Tongue (tissue), 2 donors: ENCODE data around the gene TTBK1. TPM values are rescaled to one million over a fixed set of nuclear protein-coding genes. Genes with fewer than 3 reads are reported as not detected.

Experiments used
- DNase-seq: peaks from one replicate; pipeline ENCODE4 v3.0.0-alpha.2; 2015
- total RNA-seq: library from RNA; depleted of rRNA; stranded (reverse); fragments of >200 nt; gene quantifications from one replicate; pipeline ENCODE4 v1.2.3, GENCODE V29; 2014

TTBK1 gene
- total RNA-seq, 1 donor from 2014 or later, result 0.10 TPM

GRCh38 chr6:43223175-43223574, 20.1 kb upstream of the TTBK1 start:
- DNase-seq, result no peak

GRCh38 chr6:43226192-43226851, 17.0 kb upstream of the TTBK1 start:
- DNase-seq, result no peak

- DNase-seq, result peak; percentile 88
Observed at GRCh38 chr6:43228951-43229802, 14.1 kb upstream of the TTBK1 start, which contains the start of gene DNPH1. Gene DNPH1, minus strand, starts transcription at chr6:43229481. Its CDS starts 25 bp downstream, at chr6:43229456.

- DNase-seq, result peak; percentile 16
Observed at GRCh38 chr6:43229803-43230620, 13.3 kb upstream of the TTBK1 start.

GRCh38 chr6:43231053-43231452, 12.2 kb upstream of the TTBK1 start:
- DNase-seq, result no peak

- no peak for DNase-seq
Observed at GRCh38 chr6:43231735-43232450, 11.4 kb upstream of the TTBK1 start.

GRCh38 chr6:43235841-43236240, 7.4 kb upstream of the TTBK1 start:
- DNase-seq, result no peak

GRCh38 chr6:43239054-43239453, 4.2 kb upstream of the TTBK1 start:
- no peak for DNase-seq

GRCh38 chr6:43240950-43241349, 2.3 kb upstream of the TTBK1 start:
- DNase-seq, result no peak

GRCh38 chr6:43241446-43241845, 1.8 kb upstream of the TTBK1 start:
- no peak for DNase-seq

GRCh38 chr6:43243664-43244321, 512 bp downstream of the TTBK1 start:
- DNase-seq, result no peak

GRCh38 chr6:43246301-43247113, 3.2 kb downstream of the TTBK1 start:
- DNase-seq, result no peak

- peak; percentile 77 for DNase-seq
Observed at GRCh38 chr6:43247114-43247999, 4.1 kb downstream of the TTBK1 start.

- DNase-seq, result no peak
Observed at GRCh38 chr6:43248101-43248500, 4.8 kb downstream of the TTBK1 start.

GRCh38 chr6:43248791-43249190, 5.5 kb downstream of the TTBK1 start:
- no peak for DNase-seq

- no peak for DNase-seq
Observed at GRCh38 chr6:43250992-43251373, 7.7 kb downstream of the TTBK1 start.

GRCh38 chr6:43253401-43253800, 10.1 kb downstream of the TTBK1 start:
- no peak for DNase-seq

- no peak for DNase-seq
Observed at GRCh38 chr6:43254138-43254817, 11.0 kb downstream of the TTBK1 start.

GRCh38 chr6:43254846-43255245, 11.6 kb downstream of the TTBK1 start:
- no peak for DNase-seq
